Stomach smooth muscle (tissue), 2 donors: ENCODE results near the gene DAGLA.

Source experiments
- H3K27ac ChIP-seq: one replicate; pipeline ENCODE4 v1.7.0; 2013; ENCODE audit warnings: mild to moderate bottlenecking, low read length, inconsistent platforms
- H3K27me3 ChIP-seq, 2 donors: one replicate each; pipeline ENCODE4 v1.7.0; 2013; ENCODE audit warnings: low read length in 2 of 2; ENCODE audit not compliant: insufficient read depth in 2 of 2, control insufficient read depth in 1 of 2
- H3K36me3 ChIP-seq, 2 donors: one replicate each; pipeline ENCODE4 v1.7.0; 2013; ENCODE audit warnings: low read length in 2 of 2; ENCODE audit not compliant: control insufficient read depth in 2 of 2, insufficient read depth in 2 of 2
- H3K4me1 ChIP-seq: one replicate; pipeline ENCODE4 v1.7.0; 2013; ENCODE audit warnings: low read length; ENCODE audit not compliant: control insufficient read depth, insufficient read depth
- H3K4me3 ChIP-seq, 2 donors: one replicate each; pipeline ENCODE4 v1.7.0; 2013; ENCODE audit warnings: low read length in 2 of 2
- H3K9ac ChIP-seq, 2 donors: one replicate each; pipeline ENCODE4 v1.7.0; 2013; ENCODE audit warnings: low read length in 2 of 2, mild to moderate bottlenecking in 1 of 2
- H3K9me3 ChIP-seq, 2 donors: one replicate each; pipeline ENCODE4 v1.7.0; 2013; ENCODE audit warnings: low read length in 2 of 2; ENCODE audit not compliant: control insufficient read depth in 2 of 2
- donor health status: healthy.
- donor health status: Pancreatic carcinoma.

The DAGLA gene

DNA sequence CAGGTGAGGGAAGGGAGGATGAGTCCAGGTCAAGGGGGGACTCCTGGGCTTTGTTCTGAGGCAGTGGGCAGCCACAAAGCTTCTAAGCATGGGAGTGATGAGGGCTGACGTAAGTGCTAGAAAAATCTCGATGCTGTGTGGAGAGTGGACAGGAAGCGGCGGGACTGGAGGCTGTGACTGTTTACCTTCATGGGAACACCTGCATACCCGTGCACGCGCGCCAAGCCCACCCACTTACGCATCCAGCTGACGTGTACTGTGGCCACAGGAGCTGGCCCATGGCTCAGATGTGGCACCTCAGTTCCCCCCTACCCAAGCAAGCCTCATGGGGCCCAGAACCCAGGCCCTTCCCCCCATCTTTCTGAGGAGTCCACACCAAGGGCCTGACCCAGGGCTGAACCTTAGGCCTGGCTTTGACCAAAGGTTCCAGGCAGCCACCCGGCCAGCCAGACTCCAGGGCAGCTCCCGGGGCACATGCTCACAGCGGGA lies 86.2 kb downstream of the DAGLA start:
- no peaks in the 10 kb centered on the region for H3K4me1 ChIP-seq
- H3K27me3 ChIP-seq, result peaks cover 4 to 9% of the 10 kb centered on the region in 2 donors
- H3K9me3 ChIP-seq, result no peaks in the 10 kb centered on the region
- H3K36me3 ChIP-seq, result no peaks in the 10 kb centered on the region
- H3K27ac ChIP-seq, result no peak overlapping the region
- H3K9ac ChIP-seq, result no peak overlapping the region
- no peak overlapping the region for H3K4me3 ChIP-seq

DNA sequence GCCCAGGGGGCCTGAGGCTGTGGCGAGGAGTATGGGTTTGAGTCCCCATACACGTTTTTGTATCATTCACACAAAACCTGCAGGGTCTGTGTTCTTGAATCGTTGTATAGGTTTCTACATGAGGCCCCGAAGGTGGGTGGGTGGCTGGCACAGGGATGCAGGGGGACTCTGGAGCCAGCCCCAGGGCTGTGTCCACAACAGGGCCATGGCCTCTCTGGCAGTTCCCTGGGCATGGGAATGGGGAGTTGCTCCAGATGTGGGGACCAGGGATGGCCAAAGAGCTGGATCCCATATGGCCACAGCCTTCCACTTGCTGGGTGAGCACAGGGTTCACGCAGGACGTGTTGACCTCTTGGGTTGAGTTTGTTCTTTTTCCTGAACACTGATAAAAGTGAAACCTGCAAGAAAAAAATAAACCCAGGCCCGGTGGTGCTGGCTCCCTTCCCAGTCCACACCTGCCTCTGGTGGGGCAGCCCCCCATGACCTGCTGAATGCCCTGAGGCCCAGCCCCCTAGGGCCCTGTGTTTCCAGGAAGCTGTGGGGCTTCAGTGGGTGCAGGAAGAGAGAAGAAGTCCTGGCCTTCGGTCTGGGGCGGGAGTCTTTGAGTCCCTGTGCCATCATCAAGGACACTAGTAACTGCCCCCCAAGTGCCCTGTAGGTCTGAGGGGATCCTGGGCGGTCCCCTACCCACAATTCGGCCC lies 88.3 kb downstream of the DAGLA start:
- H3K9ac ChIP-seq, result no peak overlapping the region

DNA sequence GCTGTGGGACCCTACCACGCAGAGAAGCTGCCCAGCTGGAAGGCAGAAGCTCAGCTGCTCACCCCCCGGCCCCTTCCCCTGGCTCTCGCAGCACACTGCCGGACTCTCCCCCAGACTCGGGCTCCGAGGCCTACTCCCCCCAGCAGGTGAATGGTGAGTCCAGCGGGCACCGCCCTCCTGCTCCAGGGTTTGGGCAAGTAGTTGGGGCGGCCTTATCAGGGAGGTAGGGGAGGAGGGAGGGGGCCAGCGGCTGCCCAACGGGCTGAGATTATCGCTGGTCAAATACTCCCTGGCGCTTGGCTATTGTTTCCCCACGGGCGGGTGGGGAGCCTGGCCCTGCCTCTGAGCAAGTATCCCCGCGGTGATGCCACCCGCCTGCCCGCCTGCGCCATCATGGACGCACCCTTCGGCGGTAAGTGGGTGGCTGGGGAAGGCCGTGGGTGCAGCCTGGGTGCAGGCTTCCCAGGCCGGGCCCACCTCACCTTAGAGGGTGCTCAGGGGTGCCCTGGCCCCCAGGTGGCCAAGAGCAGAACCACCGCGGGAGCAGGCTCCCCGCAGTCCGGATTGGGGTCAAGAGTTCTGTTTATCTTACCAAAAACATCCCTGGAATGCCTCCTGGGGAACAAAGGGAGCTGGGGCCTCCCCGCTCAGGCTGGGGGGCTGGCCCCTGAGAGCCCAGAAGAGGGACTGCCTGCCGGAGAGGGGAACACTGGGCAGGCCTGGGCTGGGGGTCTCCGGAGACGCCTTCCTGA lies 89.2 kb downstream of the DAGLA start:
- H3K4me1 ChIP-seq, result no peaks in the 10 kb centered on the region
- H3K27ac ChIP-seq, result no peak overlapping the region
- no peak overlapping the region for H3K4me3 ChIP-seq
- H3K36me3 ChIP-seq, result no peaks in the 10 kb centered on the region
- H3K9me3 ChIP-seq, result no peaks in the 10 kb centered on the region
- H3K27me3 ChIP-seq, result peaks cover under 1 to 1% of the 10 kb centered on the region in 2 donors
- H3K9ac ChIP-seq, result no peak overlapping the region

More for the DNA sequence above, 88.3 kb downstream of the DAGLA start:
- H3K4me3 ChIP-seq, result no peak overlapping the region
- H3K4me1 ChIP-seq, result no peaks in the 10 kb centered on the region
- peaks cover 2 to 3% of the 10 kb centered on the region in 2 donors for H3K27me3 ChIP-seq
- no peaks in the 10 kb centered on the region for H3K36me3 ChIP-seq
- no peaks in the 10 kb centered on the region for H3K9me3 ChIP-seq
- no peak overlapping the region for H3K27ac ChIP-seq

DNA sequence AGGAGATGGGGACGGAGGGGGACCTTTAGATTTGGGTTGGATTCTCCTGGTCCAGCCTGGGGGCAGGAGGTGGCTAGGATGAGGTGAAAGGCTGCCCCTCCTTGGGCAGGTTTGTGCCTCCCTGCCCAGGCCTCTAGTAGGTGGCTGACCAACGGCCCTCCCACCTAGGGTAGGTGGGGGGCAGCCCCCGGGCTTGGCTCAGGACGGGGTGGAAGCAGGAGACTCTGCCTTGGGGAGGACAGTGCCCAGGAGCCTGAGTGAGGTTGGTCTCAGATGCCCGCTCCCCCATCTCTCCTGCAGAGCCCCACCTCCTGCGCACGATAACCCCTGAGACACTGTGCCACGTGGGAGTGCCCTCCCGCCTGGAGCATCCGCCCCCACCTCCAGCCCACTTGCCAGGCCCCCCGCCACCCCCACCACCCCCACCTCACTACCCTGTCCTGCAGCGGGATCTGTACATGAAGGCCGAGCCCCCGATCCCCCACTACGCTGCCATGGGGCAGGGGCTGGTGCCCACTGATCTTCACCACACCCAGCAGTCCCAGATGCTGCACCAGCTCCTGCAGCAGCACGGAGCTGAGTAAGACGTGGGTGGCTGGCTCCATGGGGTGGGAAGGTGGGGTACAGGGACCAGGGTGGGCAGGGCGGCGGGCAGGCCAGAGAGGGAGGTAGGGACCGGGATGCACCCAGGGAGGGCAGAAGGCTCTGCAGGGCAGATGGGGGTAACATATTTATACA lies 89.9 kb downstream of the DAGLA start:
- Histone ChIP-seq H3K4me1 (no peaks in the 10 kb centered on the region), H3K36me3 (no peaks in the 10 kb centered on the region), H3K4me3 (no peak overlapping the region), H3K27ac (no peak overlapping the region), H3K9me3 (no peaks in the 10 kb centered on the region), H3K27me3 (no peaks in the 10 kb centered on the region), H3K9ac (no peak overlapping the region)

DNA sequence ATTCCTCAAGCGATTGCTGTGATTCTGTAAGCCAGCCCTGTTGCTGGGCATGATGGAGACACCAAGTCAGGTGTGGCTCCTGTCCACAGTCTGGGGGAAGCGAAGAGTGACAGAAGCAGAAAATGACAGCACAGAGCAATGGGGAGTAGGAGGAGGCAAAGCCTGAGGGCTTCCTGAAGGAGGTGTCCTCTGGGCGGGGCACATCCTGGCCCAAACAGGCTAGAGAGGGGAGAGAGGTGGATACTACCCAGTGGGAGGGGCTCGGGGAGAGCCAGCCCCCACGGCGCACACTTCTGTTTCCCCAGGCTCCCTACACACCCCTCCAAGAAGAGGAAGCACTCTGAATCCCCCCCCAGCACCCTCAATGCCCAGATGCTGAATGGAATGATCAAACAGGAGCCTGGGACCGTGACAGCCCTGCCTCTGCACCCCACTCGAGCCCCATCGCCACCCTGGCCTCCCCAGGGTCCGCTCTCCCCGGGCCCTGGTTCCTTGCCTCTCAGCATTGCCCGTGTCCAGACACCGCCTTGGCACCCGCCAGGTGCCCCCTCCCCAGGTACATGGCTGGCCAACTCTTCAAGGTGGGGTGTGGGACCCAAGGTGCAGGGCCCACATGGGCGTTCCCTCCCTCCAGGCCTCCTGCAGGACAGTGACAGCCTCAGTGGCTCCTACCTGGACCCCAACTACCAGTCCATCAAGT lies 91.2 kb downstream of the DAGLA start:
- H3K27ac ChIP-seq, result no peak overlapping the region
- H3K9me3 ChIP-seq, result no peaks in the 10 kb centered on the region
- H3K4me3 ChIP-seq, result no peak overlapping the region
- no peak overlapping the region for H3K9ac ChIP-seq
- no peaks in the 10 kb centered on the region for H3K4me1 ChIP-seq
- H3K36me3 ChIP-seq, result no peaks in the 10 kb centered on the region
- H3K27me3 ChIP-seq, result no peaks in the 10 kb centered on the region

DNA sequence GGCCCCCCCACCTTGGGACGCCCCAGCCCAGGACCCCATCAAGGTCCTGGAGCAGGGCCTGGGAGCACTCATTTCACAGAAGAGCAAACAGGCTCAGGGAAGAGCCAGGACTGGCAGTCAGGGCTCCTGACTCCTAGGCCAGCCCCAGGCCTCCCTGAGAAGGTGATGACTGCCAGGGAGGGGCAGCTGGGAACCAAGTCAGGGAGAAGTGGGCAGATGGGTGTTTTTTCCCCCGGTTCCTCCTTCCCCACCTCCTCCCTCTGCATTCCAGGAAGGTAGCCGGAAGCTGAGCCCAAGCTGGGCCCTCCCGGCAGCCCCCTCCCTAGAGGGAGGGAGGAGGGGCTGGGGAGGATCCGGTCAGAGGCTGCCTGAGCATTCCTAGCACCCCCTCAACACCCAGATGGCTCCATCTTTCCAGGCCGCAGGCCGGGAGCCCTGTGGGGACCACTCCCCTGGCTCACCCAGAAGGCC lies 91.8 kb downstream of the DAGLA start:
- no peak overlapping the region for H3K27ac ChIP-seq
- peaks cover 2% of the 10 kb centered on the region for H3K4me1 ChIP-seq
- H3K9me3 ChIP-seq, result no peaks in the 10 kb centered on the region
- no peaks in the 10 kb centered on the region for H3K27me3 ChIP-seq
- H3K9ac ChIP-seq, result no peak overlapping the region
- H3K4me3 ChIP-seq, result no peak overlapping the region
- no peaks in the 10 kb centered on the region for H3K36me3 ChIP-seq

DNA sequence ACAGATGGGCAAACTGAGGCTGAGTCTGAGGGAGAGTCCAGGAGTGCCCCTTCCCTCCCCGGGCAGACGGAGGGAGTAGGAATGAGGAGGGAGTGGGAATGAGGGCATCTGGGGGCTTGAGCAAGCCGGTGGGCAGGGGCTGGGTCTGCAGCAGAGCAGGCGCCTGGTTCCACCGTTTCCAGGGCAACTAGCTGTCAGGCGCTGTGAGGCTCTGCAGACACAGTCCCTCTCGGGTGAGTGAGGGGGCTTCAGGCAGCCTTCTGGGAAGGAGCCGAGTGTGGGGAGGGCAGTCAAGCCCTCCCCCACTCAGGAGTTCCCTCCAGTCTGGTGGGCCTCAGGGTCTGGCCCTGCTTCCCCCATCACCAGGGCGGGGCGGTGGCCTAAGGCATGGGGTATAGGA lies 93.2 kb downstream of the DAGLA start:
- Histone ChIP-seq H3K4me3 (no peak overlapping the region), H3K27ac (no peak overlapping the region), H3K9me3 (no peaks in the 10 kb centered on the region), H3K27me3 (no peaks in the 10 kb centered on the region), H3K9ac (no peak overlapping the region), H3K4me1 (peaks cover 2% of the 10 kb centered on the region), H3K36me3 (no peaks in the 10 kb centered on the region)

DNA sequence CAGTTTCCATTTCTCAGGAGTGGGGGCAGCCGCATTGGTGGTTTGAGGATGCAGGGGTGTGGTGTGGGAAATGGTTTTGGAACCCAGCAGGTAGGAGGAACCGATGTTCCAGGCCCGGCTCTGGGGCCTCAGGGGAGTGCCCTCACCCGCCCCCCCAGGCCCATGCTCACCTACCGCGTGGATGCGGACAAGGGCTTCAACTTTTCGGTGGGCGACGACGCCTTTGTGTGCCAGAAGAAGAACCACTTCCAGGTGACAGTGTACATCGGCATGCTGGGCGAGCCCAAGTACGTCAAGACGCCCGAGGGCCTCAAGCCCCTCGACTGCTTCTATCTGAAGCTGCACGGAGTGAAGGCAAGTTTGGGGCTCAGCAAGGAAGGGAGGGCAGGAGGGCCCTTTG lies 93.6 kb downstream of the DAGLA start:
- Histone ChIP-seq H3K27me3 (no peaks in the 10 kb centered on the region), H3K36me3 (no peaks in the 10 kb centered on the region), H3K27ac (no peak overlapping the region), H3K4me3 (no peak overlapping the region), H3K9me3 (no peaks in the 10 kb centered on the region), H3K9ac (no peak overlapping the region), H3K4me1 (peaks cover 2% of the 10 kb centered on the region)

DNA sequence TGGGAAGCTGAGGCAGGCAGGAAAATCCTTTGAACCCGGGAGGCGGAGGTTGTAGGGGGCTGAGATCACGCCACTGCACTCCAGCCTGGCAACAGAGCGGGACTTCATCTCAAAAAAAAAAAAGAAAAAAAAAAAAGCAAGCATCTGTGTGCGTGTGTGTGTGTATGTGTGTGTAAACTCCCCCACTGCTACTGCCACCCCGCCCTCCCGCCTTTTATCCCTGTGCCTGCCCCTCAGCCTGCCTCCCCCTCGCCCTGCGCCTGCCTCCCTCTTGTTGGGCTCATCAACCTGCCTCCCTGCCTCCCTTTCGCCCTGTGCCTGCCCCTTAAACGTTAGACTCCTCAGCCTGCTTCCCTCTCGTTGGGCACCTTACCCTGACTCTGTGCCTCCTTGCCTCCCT lies 94.2 kb downstream of the DAGLA start:
- peaks cover 2% of the 10 kb centered on the region for H3K4me1 ChIP-seq
- H3K36me3 ChIP-seq, result no peaks in the 10 kb centered on the region
- H3K9me3 ChIP-seq, result no peaks in the 10 kb centered on the region
- no peak overlapping the region for H3K4me3 ChIP-seq
- H3K27me3 ChIP-seq, result no peaks in the 10 kb centered on the region
- no peak overlapping the region for H3K27ac ChIP-seq
- H3K9ac ChIP-seq, result no peak overlapping the region

DNA sequence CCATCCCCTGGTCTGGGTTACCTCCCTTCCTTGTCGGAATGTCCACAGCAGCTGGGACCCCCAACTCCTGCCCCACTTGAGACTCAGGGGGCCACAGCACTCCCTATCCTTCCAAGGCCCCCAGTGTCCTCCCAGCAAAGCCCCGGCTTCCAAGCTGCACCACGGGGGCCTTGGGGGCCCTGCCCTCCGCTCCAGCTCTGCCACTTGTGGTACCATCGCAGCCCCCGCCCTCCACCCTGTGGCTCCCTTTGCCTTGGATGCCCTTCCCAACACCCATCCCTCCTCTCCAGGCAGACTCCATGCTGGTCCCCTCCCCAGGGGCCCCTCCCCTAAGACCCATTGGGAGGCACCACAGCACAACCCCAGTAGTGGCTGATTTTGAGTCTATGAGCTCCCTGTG lies 94.9 kb downstream of the DAGLA start:
- Histone ChIP-seq H3K4me1 (peaks cover 2% of the 10 kb centered on the region), H3K9ac (no peak overlapping the region), H3K4me3 (no peak overlapping the region), H3K27me3 (no peaks in the 10 kb centered on the region), H3K36me3 (no peaks in the 10 kb centered on the region), H3K27ac (no peak overlapping the region), H3K9me3 (no peaks in the 10 kb centered on the region)
